Measurements from ENCODE around the gene SNRNP70. TPM values are rescaled to one million over a fixed set of nuclear protein-coding genes. Genes with fewer than 3 reads are reported as not detected.

SNRNP70 gene
- total and polyA plus RNA-seq, 10 of the 15 experiments (the other 5 are each of a cell fraction or from before 2014, with no cell fraction given), result 2.7 to 453 (median 159) TPM

DNA sequence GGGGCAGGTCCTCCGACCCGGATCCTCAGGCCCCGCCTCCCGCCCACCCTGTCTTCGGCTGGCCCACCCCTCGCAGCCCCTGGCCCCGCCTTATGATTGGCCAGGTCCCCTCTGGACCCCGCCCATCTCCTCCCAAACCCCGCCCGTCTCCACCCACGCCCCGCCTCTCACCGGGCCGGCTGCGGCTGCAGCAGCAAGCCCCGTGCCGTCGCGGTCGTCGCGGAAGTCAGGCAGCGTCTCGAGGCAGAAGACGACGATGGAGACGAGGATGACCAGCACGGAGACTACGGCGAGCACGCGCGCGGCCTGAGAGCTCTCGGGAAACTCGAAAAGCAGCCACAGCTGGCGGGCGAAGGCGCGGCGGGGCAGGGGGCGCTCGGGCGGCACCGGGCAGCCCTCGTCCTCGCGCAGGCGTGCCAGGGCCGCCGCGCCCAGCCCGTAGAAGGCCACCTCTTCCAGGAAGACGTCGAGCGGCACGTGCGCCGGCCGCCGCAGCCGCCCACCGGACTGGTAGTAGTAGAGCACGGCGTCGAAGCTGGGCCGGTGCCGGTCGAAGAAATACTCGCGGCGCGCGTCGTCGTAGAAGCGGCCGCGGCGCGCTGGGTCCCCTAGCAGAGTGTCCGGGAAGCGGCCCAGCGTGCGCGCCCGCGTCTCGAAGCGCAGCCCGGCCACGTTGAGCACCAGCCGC lies 13.2 kb upstream of the SNRNP70 start:
- ChIA-PET RAD21 (ENCODE audit: unreplicated experiment) (no interaction called here), CTCF (no interaction called here), POLR2A (interaction anchor here (0.6 kb wide), 1 partner anchor 78 kb away, joined by 3 read pairs; the partner anchor contains the start of gene RUVBL2), SMC1A (ENCODE audit: uncharacterized antibody, unreplicated experiment) (no interaction called here)
- 61% methylated on average over 60 of the region's 93 CpGs for WGBS (ENCODE audit: insufficient coverage, insufficient replicate concordance, low lambda C conversion rate, missing lambda C conversion rate)
- no peak overlapping the region for H3K9ac ChIP-seq (ENCODE audit: control insufficient read depth, insufficient read depth, low read length)
- no peak overlapping the region for H3K4me3 ChIP-seq
- no peak overlapping the region for H3K27ac ChIP-seq (ENCODE audit: control insufficient read depth, insufficient read depth)
- no peaks in the 10 kb centered on the region for H4K20me1 ChIP-seq (ENCODE audit: control insufficient read depth, insufficient read depth)
- in situ Hi-C loops (cut with MboI) (no loop called here), intact Hi-C loops (cut with micrococcal nuclease; ENCODE audit: unreplicated experiment) (no loop called here)
- ATAC-seq (no peak), DNase-seq (ENCODE audit: low read depth, low spot score) (no peak), FAIRE-seq (no peak)
- H3K4me1 ChIP-seq (ENCODE audit: control insufficient read depth, insufficient read depth, low read length), result no peaks in the 10 kb centered on the region
- H3K4me2 ChIP-seq (ENCODE audit: control insufficient read depth, insufficient read depth), result no peak overlapping the region
- no peaks in the 10 kb centered on the region for H3K79me2 ChIP-seq (ENCODE audit: control insufficient read depth, insufficient read depth, low read length)
- no peaks in the 10 kb centered on the region for H3K36me3 ChIP-seq (ENCODE audit: control insufficient read depth in 2 of 2, insufficient read depth in 2 of 2, low read length in 1 of 2)
- H3K27me3 ChIP-seq (replicated peaks in 1 of 2; ENCODE audit: control insufficient read depth in 2 of 2, insufficient read depth in 2 of 2, low read length in 1 of 2), result peaks cover 0 to 4% of the 10 kb centered on the region in 2 experiments; a peak in 3 of 4 replicates
- TF ChIP-seq SMC3 (IDR thresholded peaks at IDR 0.05; ENCODE audit: borderline replicate concordance, low read length), result no peak
- TF ChIP-seq BCL11A (IDR thresholded peaks at IDR 0.05; ENCODE audit: low read depth, low read length), result no peak
- no peak for TF ChIP-seq CHD4 (IDR thresholded peaks at IDR 0.05)
- TF ChIP-seq YY1 (IDR thresholded peaks at IDR 0.05; ENCODE audit: low read depth, low read length), result no peak
- TF ChIP-seq PAX5 (IDR thresholded peaks at IDR 0.05; ENCODE audit: borderline replicate concordance, low read depth, low read length), result no peak
- TF ChIP-seq ATF7 (IDR thresholded peaks at IDR 0.05; ENCODE audit: low read depth), result no peak
- no peak for TF ChIP-seq NFYB (IDR thresholded peaks at IDR 0.05; ENCODE audit: insufficient read depth, low read depth, low read length)
- no TSS peak for BruUV-seq (replicated peaks)
- no peak overlapping the region for H2AFZ ChIP-seq (ENCODE audit: control insufficient read depth, low read depth, low read length)
- no peaks in the 10 kb centered on the region; the same call in 2 of the 3 replicates for H3K9me3 ChIP-seq (replicated peaks; ENCODE audit: control insufficient read depth, insufficient read depth, low read length)

All from GM12878 (cell line).